Panc1 (cell line): Measurements from ENCODE around the gene PICALM. TPM values are rescaled to one million over a fixed set of nuclear protein-coding genes. Genes with fewer than 3 reads are reported as not detected.

Source experiments
- ATAC-seq: fragments of 200-7000 bp; cut with Tn5 transposase; 2 replicates; pipeline ENCODE4 v1.9.1; 2020; ENCODE audit warnings: mild to moderate bottlenecking, moderate library complexity
- BruUV-seq: library from RNA; stranded (reverse); fragments of 400-500 nt; replicated peaks from 2 replicates; lab custom pipeline; 2021; lab: Mats Ljungman, UMichigan
- CTCF ChIA-PET: fragments of 300-600 bp; sonication (Branson Sonifier 250); formaldehyde crosslinking; loops from one replicate; lab custom pipeline; 2022; ENCODE audit warnings: antibody characterized with exemption; lab: Charles Lee
- POLR2A ChIA-PET: fragments of 300-600 bp; sonication (Branson Sonifier 250); formaldehyde crosslinking; loops from one replicate; lab custom pipeline; 2022; ENCODE audit warnings: antibody characterized with exemption; lab: Charles Lee
- DNase-seq: peaks from one replicate; pipeline ENCODE4 v3.0.0-alpha.2; 2010; ENCODE audit warnings: low read depth, low spot score
- H3K27ac ChIP-seq: 2 replicates; pipeline ENCODE4 v1.5.1; 2011; ENCODE audit warnings: mild to moderate bottlenecking, low read length, inconsistent platforms
- H3K27me3 ChIP-seq: fragments of 200-500 bp; sonication (Bioruptor generic); 2 replicates; pipeline ENCODE4 v1.6.0; 2014; ENCODE audit warnings: low read length, inconsistent platforms; ENCODE audit not compliant: control insufficient read depth, insufficient read depth
- H3K36me3 ChIP-seq: fragments of 200-500 bp; sonication (Bioruptor generic); 2 replicates; pipeline ENCODE4 v1.5.1; 2014; ENCODE audit warnings: inconsistent platforms, mild to moderate bottlenecking, low read length, moderate library complexity; ENCODE audit not compliant: control insufficient read depth, insufficient read depth
- H3K4me1 ChIP-seq: 2 replicates; pipeline ENCODE4 v1.5.1; 2011; ENCODE audit warnings: inconsistent platforms, mild to moderate bottlenecking, low read length, moderate library complexity; ENCODE audit not compliant: control insufficient read depth, insufficient read depth
- H3K4me3 ChIP-seq, 2 experiments: 2 replicates each; pipeline ENCODE4 v1.5.1; 2011 to 2012; ENCODE audit warnings: low read depth in 2 of 2, low read length in 2 of 2, mild to moderate bottlenecking in 2 of 2, inconsistent platforms in 1 of 2, moderate library complexity in 1 of 2
- H3K9me3 ChIP-seq: fragments of 200-500 bp; sonication (Bioruptor generic); 2 replicates; pipeline ENCODE4 v1.5.1; 2014; ENCODE audit warnings: low read depth, mild to moderate bottlenecking, inconsistent platforms, low read length, moderate library complexity; ENCODE audit not compliant: control insufficient read depth, insufficient read depth
- POLR2AphosphoS5 ChIP-seq: IDR thresholded peaks from 2 replicates; pipeline ENCODE4 v1.6.1; 2012; ENCODE audit warnings: mild to moderate bottlenecking, low read depth, low read length, moderate library complexity
- SIN3A ChIP-seq: IDR thresholded peaks from 2 replicates; pipeline ENCODE4 v1.6.1; 2012; ENCODE audit warnings: low read depth, mild to moderate bottlenecking, low read length, moderate library complexity, borderline replicate concordance; ENCODE audit not compliant: insufficient read depth
- TCF7L2 ChIP-seq: IDR thresholded peaks from 2 replicates; pipeline ENCODE4 v1.6.1; 2011; ENCODE audit warnings: mild to moderate bottlenecking, low read depth, low read length, inconsistent platforms
- in situ Hi-C: cut with HindIII; loops from 2 replicates; pipeline ENCODE4 v1.10.0; 2016; ENCODE audit warnings: low sequenced_read_pairs, low pct_unique_long_range_greater_than_20kb
- intact Hi-C: fragments of 100-400 bp; cut with micrococcal nuclease; formaldehyde crosslinking; loops from one replicate; pipeline ENCODE4 v1.10.0; 2022; ENCODE audit not compliant: unreplicated experiment
- total RNA-seq: library from RNA; stranded (reverse); gene quantifications from one replicate; pipeline ENCODE4 v1.2.1, GENCODE V29; 2021; ENCODE audit not compliant: unreplicated experiment
- TF ChIP-seq, protein P1 (sequence below), 2 experiments: IDR thresholded peaks; 2 replicates each; pipeline ENCODE4 v1.6.1; 2011 to 2012; ENCODE audit warnings: low read depth in 2 of 2, control low read depth in 1 of 2, low read length in 1 of 2, mild to moderate bottlenecking in 1 of 2, moderate library complexity in 1 of 2; ENCODE audit not compliant: insufficient read depth in 1 of 2
- TF ChIP-seq, protein P2 (sequence below): fragments of 450-650 bp; IDR thresholded peaks from 2 replicates; pipeline ENCODE4 v1.5.1; 2017; ENCODE audit warnings: mild to moderate bottlenecking

The PICALM gene
- total RNA-seq, 1 experiment from 2014 or later, result 153 TPM

GRCh38 chr11:86087256-86087655, 18.4 kb upstream of the PICALM start:
- H3K4me3 ChIP-seq, result no peak overlapping the region
- in situ Hi-C loops, result no loop called here
- intact Hi-C loops, result no loop called here
- no peaks in the 10 kb centered on the region for H3K9me3 ChIP-seq
- DNase-seq, result no peak
- CTCF ChIA-PET, result no interaction called here
- no peaks in the 10 kb centered on the region for H3K4me1 ChIP-seq
- BruUV-seq, result no TSS peak
- POLR2A ChIA-PET, result no interaction called here
- TF ChIP-seq TCF7L2 (no peak), POLR2AphosphoS5 (no peak), SIN3A (no peak)
- TF ChIP-seq, protein P1, sequence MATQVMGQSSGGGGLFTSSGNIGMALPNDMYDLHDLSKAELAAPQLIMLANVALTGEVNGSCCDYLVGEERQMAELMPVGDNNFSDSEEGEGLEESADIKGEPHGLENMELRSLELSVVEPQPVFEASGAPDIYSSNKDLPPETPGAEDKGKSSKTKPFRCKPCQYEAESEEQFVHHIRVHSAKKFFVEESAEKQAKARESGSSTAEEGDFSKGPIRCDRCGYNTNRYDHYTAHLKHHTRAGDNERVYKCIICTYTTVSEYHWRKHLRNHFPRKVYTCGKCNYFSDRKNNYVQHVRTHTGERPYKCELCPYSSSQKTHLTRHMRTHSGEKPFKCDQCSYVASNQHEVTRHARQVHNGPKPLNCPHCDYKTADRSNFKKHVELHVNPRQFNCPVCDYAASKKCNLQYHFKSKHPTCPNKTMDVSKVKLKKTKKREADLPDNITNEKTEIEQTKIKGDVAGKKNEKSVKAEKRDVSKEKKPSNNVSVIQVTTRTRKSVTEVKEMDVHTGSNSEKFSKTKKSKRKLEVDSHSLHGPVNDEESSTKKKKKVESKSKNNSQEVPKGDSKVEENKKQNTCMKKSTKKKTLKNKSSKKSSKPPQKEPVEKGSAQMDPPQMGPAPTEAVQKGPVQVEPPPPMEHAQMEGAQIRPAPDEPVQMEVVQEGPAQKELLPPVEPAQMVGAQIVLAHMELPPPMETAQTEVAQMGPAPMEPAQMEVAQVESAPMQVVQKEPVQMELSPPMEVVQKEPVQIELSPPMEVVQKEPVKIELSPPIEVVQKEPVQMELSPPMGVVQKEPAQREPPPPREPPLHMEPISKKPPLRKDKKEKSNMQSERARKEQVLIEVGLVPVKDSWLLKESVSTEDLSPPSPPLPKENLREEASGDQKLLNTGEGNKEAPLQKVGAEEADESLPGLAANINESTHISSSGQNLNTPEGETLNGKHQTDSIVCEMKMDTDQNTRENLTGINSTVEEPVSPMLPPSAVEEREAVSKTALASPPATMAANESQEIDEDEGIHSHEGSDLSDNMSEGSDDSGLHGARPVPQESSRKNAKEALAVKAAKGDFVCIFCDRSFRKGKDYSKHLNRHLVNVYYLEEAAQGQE (IDR thresholded peaks at IDR 0.05; ENCODE audit: insufficient read depth in 1 of 2, low read depth in 2 of 2, low read length in 1 of 2), result no peak
- TF ChIP-seq, protein P2, sequence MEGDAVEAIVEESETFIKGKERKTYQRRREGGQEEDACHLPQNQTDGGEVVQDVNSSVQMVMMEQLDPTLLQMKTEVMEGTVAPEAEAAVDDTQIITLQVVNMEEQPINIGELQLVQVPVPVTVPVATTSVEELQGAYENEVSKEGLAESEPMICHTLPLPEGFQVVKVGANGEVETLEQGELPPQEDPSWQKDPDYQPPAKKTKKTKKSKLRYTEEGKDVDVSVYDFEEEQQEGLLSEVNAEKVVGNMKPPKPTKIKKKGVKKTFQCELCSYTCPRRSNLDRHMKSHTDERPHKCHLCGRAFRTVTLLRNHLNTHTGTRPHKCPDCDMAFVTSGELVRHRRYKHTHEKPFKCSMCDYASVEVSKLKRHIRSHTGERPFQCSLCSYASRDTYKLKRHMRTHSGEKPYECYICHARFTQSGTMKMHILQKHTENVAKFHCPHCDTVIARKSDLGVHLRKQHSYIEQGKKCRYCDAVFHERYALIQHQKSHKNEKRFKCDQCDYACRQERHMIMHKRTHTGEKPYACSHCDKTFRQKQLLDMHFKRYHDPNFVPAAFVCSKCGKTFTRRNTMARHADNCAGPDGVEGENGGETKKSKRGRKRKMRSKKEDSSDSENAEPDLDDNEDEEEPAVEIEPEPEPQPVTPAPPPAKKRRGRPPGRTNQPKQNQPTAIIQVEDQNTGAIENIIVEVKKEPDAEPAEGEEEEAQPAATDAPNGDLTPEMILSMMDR, result no peak
- 0 out of 2 replicates have a peak, but pooled peaks have one; percentile 13 for ATAC-seq
- no peak overlapping the region for H3K27ac ChIP-seq
- H3K36me3 ChIP-seq, result no peaks in the 10 kb centered on the region
- no peaks in the 10 kb centered on the region for H3K27me3 ChIP-seq

DNA sequence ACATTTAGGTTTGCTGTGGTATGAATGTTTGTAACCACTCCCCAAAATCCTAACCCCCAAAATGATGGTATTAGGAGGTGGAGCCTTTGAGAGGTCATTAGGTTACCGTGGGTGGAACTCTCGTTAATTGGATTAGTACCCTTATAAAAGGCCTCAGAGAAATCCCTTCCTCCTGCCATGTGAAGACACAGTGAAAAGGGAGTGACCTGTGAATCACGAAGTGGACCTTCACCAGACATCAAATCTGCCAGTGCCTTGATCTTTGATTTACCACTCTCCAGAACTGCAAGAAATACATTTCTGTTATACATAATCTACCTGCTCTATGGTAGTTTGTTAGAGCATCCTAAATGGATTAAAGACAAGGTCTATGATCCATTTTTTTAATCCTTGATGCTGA, 12.6 kb upstream of the PICALM start:
- Histone ChIP-seq H3K9me3 (no peaks in the 10 kb centered on the region), H3K4me3 (no peak overlapping the region), H3K27ac (no peak overlapping the region), H3K36me3 (no peaks in the 10 kb centered on the region), H3K27me3 (no peaks in the 10 kb centered on the region; the same call in 1 of the 2 replicates), H3K4me1 (no peaks in the 10 kb centered on the region)
- intact Hi-C loops, result no loop called here
- no TSS peak for BruUV-seq
- ChIA-PET POLR2A (no interaction called here), CTCF (no interaction called here)
- ATAC-seq (no peak), DNase-seq (no peak)
- in situ Hi-C loops, result no loop called here
- TF ChIP-seq TCF7L2, result no peak
- TF ChIP-seq POLR2AphosphoS5, result no peak
- TF ChIP-seq, protein P1 (IDR thresholded peaks at IDR 0.05; ENCODE audit: insufficient read depth in 1 of 2, low read depth in 2 of 2, low read length in 1 of 2), result no peak
- no peak for TF ChIP-seq SIN3A
- TF ChIP-seq, protein P2, result no peak
